H1 (cell line): ENCODE results near the gene EEIG2. TPM values are rescaled to one million over a fixed set of nuclear protein-coding genes. Genes with fewer than 3 reads are reported as not detected.

ENCODE experiments used
- CTCF ChIA-PET: fragments of 300-600 bp; sonication (Branson Sonifier 250); formaldehyde crosslinking; loops from one replicate; lab custom pipeline; 2021; ENCODE audit not compliant: partially characterized antibody; lab: Charles Lee
- POLR2A ChIA-PET: fragments of 300-600 bp; sonication (Branson Sonifier 250); formaldehyde crosslinking; loops from one replicate; lab custom pipeline; 2021; ENCODE audit warnings: inconsistent platforms; ENCODE audit not compliant: partially characterized antibody; lab: Charles Lee
- DNase-seq, 2 experiments: peaks; one replicate each; pipeline versions ENCODE4 v3.0.0 to v3.0.0-alpha.2; 2010 to 2022; ENCODE audit warnings: low spot score in 2 of 2, low read depth in 1 of 2, mixed read lengths in 1 of 2
- FAIRE-seq: peaks from 2 replicates; lab custom pipeline; 2011; peaks lifted over from hg19 to GRCh38; lab: Jason Lieb, UNC
- H2AFZ ChIP-seq: 2 replicates; pipeline ENCODE4 v1.8.1; 2012; ENCODE audit warnings: low read length, inconsistent platforms
- H2AK5ac ChIP-seq: 2 replicates; pipeline ENCODE4 v1.6.1; 2013; ENCODE audit warnings: low read depth, low read length
- H2BK120ac ChIP-seq: replicated peaks from 2 replicates; pipeline ENCODE3; 2013; ENCODE audit warnings: low read depth, low read length, inconsistent platforms
- H2BK12ac ChIP-seq: 2 replicates; pipeline ENCODE4 v1.6.1; 2013; ENCODE audit warnings: low read depth, low read length
- H2BK15ac ChIP-seq: 2 replicates; pipeline ENCODE4 v1.6.1; 2013; ENCODE audit warnings: low read length
- H2BK20ac ChIP-seq: 2 replicates; pipeline ENCODE4 v1.6.1; 2013; ENCODE audit warnings: low read length
- H2BK5ac ChIP-seq: 2 replicates; pipeline ENCODE4 v1.6.1; 2013; ENCODE audit warnings: low read depth, low read length
- H3K14ac ChIP-seq: 2 replicates; pipeline ENCODE4 v1.6.1; 2013; ENCODE audit warnings: inconsistent platforms; ENCODE audit not compliant: insufficient read length
- H3K18ac ChIP-seq: 2 replicates; pipeline ENCODE4 v1.6.1; 2013; ENCODE audit warnings: low read length; ENCODE audit errors: extremely low read depth
- H3K23ac ChIP-seq: 2 replicates; pipeline ENCODE4 v1.6.1; 2013; ENCODE audit warnings: inconsistent platforms; ENCODE audit not compliant: insufficient read length
- H3K23me2 ChIP-seq: 2 replicates; pipeline ENCODE4 v1.6.1; 2013; ENCODE audit warnings: low read depth, low read length
- H3K27ac ChIP-seq: 2 replicates; pipeline ENCODE4 v1.6.1; 2011; ENCODE audit warnings: low read depth, low read length, inconsistent platforms
- H3K27me3 ChIP-seq, 4 experiments: replicated peaks in 1 of 4; 1 replicate in 1 of 4; 2 replicates in 3 of 4; pipeline versions ENCODE4 v1.6.1 to v1.8.1; 2011 to 2013; ENCODE audit warnings: low read length in 3 of 4, mild to moderate bottlenecking in 3 of 4, inconsistent platforms in 2 of 4, mixed read lengths in 2 of 4, moderate library complexity in 1 of 4; ENCODE audit not compliant: control insufficient read depth in 3 of 4, insufficient read depth in 3 of 4; ENCODE audit errors: extremely low read depth in 1 of 4
- H3K36me3 ChIP-seq, 4 experiments: 2 replicates each; pipeline versions ENCODE4 v1.6.1 to v1.8.1; 2011 to 2013; ENCODE audit warnings: mild to moderate bottlenecking in 4 of 4, low read length in 3 of 4, moderate library complexity in 2 of 4, control low read depth in 1 of 4, inconsistent platforms in 1 of 4; ENCODE audit not compliant: insufficient read depth in 4 of 4, control insufficient read depth in 2 of 4
- H3K4ac ChIP-seq: replicated peaks from 2 replicates; pipeline ENCODE3; 2013; ENCODE audit warnings: low read length, low read depth, mixed read lengths, inconsistent platforms; ENCODE audit not compliant: insufficient read length
- H3K4me1 ChIP-seq, 4 experiments: replicated peaks in 1 of 4; 1 replicate in 1 of 4; 2 replicates in 3 of 4; pipeline versions ENCODE4 v1.6.1 to v1.8.1; 2011 to 2013; ENCODE audit warnings: low read length in 3 of 4, inconsistent platforms in 2 of 4, mixed read lengths in 1 of 4; ENCODE audit not compliant: insufficient read depth in 4 of 4, control insufficient read depth in 3 of 4
- H3K4me2 ChIP-seq, 2 experiments: 2 replicates each; pipeline versions ENCODE4 v1.6.1 to v1.8.1; 2011 to 2013; ENCODE audit warnings: low read depth in 2 of 2, low read length in 2 of 2, control low read depth in 1 of 2, inconsistent platforms in 1 of 2, mild to moderate bottlenecking in 1 of 2; ENCODE audit not compliant: insufficient read depth in 1 of 2
- H3K4me3 ChIP-seq, 4 experiments: fragments of 200-600, 300-600 bp in 1 of 4; sonication (generic), shearing (Covaris generic), sonication (Bioruptor Twin) in 1 of 4; 2 replicates each; pipeline versions ENCODE4 v1.5.1 to v1.8.1; 2011 to 2016; ENCODE audit warnings: low read length in 4 of 4, low read depth in 3 of 4, control low read depth in 2 of 4, inconsistent platforms in 2 of 4, mild to moderate bottlenecking in 2 of 4, mixed read lengths in 1 of 4, moderate library complexity in 1 of 4; ENCODE audit not compliant: insufficient read depth in 2 of 4; ENCODE audit errors: extremely low read depth in 1 of 4
- H3K56ac ChIP-seq: replicated peaks from 2 replicates; pipeline ENCODE3; 2013; ENCODE audit warnings: low read depth, mild to moderate bottlenecking, mixed read lengths, low read length, inconsistent platforms; ENCODE audit not compliant: insufficient read length
- H3K79me1 ChIP-seq: 2 replicates; pipeline ENCODE4 v1.6.1; 2013; ENCODE audit warnings: low read depth, low read length, control low read depth
- H3K79me2 ChIP-seq, 2 experiments: 2 replicates each; pipeline versions ENCODE4 v1.6.1 to v1.8.1; 2012 to 2013; ENCODE audit warnings: low read length in 2 of 2, mild to moderate bottlenecking in 2 of 2, inconsistent platforms in 1 of 2; ENCODE audit not compliant: insufficient read depth in 2 of 2, control insufficient read depth in 1 of 2
- H3K9ac ChIP-seq, 4 experiments: replicated peaks in 1 of 4; 1 replicate in 1 of 4; 2 replicates in 3 of 4; pipeline versions ENCODE4 v1.6.1 to v1.8.1; 2011 to 2013; ENCODE audit warnings: low read depth in 3 of 4, low read length in 3 of 4, control low read depth in 2 of 4, mild to moderate bottlenecking in 2 of 4, moderate library complexity in 2 of 4, inconsistent platforms in 1 of 4; ENCODE audit errors: extremely low read depth in 1 of 4
- H3K9me3 ChIP-seq, 2 experiments: 2 replicates each; pipeline versions ENCODE4 v1.6.1 to v1.8.1; 2012 to 2013; ENCODE audit warnings: mild to moderate bottlenecking in 2 of 2, moderate library complexity in 2 of 2, control low read depth in 1 of 2, inconsistent platforms in 1 of 2, low read depth in 1 of 2, low read length in 1 of 2, mixed read lengths in 1 of 2; ENCODE audit not compliant: insufficient read depth in 2 of 2
- H4K20me1 ChIP-seq, 2 experiments: replicated peaks in 1 of 2; 2 replicates each; pipeline versions ENCODE3 to v1.8.1; 2011 to 2013; ENCODE audit warnings: inconsistent platforms in 2 of 2, low read length in 2 of 2, mild to moderate bottlenecking in 1 of 2; ENCODE audit not compliant: insufficient read depth in 2 of 2, control insufficient read depth in 1 of 2
- H4K5ac ChIP-seq: 2 replicates; pipeline ENCODE4 v1.6.1; 2013; ENCODE audit warnings: low read length, low read depth, mixed read lengths, inconsistent platforms; ENCODE audit not compliant: insufficient read length
- H4K8ac ChIP-seq: 2 replicates; pipeline ENCODE4 v1.8.0; 2013; ENCODE audit warnings: mild to moderate bottlenecking, moderate library complexity, low read length, inconsistent platforms; ENCODE audit not compliant: insufficient read depth; ENCODE audit errors: extremely low read depth
- H4K91ac ChIP-seq: replicated peaks from 2 replicates; pipeline ENCODE3; 2013; ENCODE audit warnings: low read length, mixed read lengths, inconsistent platforms; ENCODE audit not compliant: insufficient read length
- KDM5A ChIP-seq: fragments of 200-600 bp; IDR thresholded peaks from 2 replicates; pipeline ENCODE4 v1.7.1; 2012; ENCODE audit warnings: mild to moderate bottlenecking, low read length, inconsistent platforms, mixed read lengths
- MAFK ChIP-seq: IDR thresholded peaks from 2 replicates; pipeline ENCODE4 v1.6.1; 2012; ENCODE audit warnings: low read depth, mild to moderate bottlenecking, improper control_type of control experiment, low read length
- SIRT6 ChIP-seq: IDR thresholded peaks from one replicate; pipeline ENCODE4 v1.7.1; 2012; ENCODE audit warnings: low read length, inconsistent platforms
- WGBS, 2 experiments: shearing (Covaris generic) in 1 of 2; methylation state at CpG; one replicate each; pipeline versions ENCODE4 v1.1.6 to v1.1.7; 2013 to 2015; ENCODE audit warnings: low lambda C conversion rate in 2 of 2, mixed read lengths in 2 of 2, inconsistent platforms in 1 of 2, low coverage in 1 of 2, missing lambda C conversion rate in 1 of 2; ENCODE audit not compliant: insufficient replicate concordance in 2 of 2, insufficient coverage in 1 of 2, insufficient read length in 1 of 2; ENCODE audit errors: extremely low coverage in 1 of 2, missing lambda C conversion rate in 1 of 2; 5-methylcytosine and 5-hydroxymethylcytosine counted together
- polyA plus RNA-seq, 7 experiments: library from polyadenylated mRNA; depleted of rRNA in 3 of 7; stranded (reverse) in 5 of 7; unstranded in 2 of 7; fragments of >200 nt in 5 of 7; fragments of 200-250 nt in 2 of 7; gene quantifications; 1 replicate in 5 of 7; 2 replicates in 1 of 7; 4 replicates in 1 of 7; pipeline versions ENCODE4 v1.2.1 to v1.2.3, GENCODE V29; 2011 to 2013; ENCODE audit warnings: missing spikeins in 2 of 7, mixed read lengths in 2 of 7
- total RNA-seq: library from RNA; stranded (reverse); fragmentation: NEBNext Ultra II Directional; extraction: Animal tissue kit (Norgen Biotek cat#: 25700); gene quantifications from 2 replicates; pipeline ENCODE4 v1.2.1, GENCODE V29; 2021
- TF ChIP-seq, protein P1 (sequence below): IDR thresholded peaks from 2 replicates; pipeline ENCODE4 v1.6.1; 2012; ENCODE audit warnings: inconsistent platforms
- TF ChIP-seq, protein P2 (sequence below): IDR thresholded peaks from 2 replicates; pipeline ENCODE4 v1.6.1; 2011; ENCODE audit warnings: low read length, improper control_type of control experiment

Gene EEIG2
- total and polyA plus RNA-seq, 2 of the 8 experiments (the other 6 are each of a cell fraction or from before 2014, with no cell fraction given): 6.1 to 20.1 TPM

DNA sequence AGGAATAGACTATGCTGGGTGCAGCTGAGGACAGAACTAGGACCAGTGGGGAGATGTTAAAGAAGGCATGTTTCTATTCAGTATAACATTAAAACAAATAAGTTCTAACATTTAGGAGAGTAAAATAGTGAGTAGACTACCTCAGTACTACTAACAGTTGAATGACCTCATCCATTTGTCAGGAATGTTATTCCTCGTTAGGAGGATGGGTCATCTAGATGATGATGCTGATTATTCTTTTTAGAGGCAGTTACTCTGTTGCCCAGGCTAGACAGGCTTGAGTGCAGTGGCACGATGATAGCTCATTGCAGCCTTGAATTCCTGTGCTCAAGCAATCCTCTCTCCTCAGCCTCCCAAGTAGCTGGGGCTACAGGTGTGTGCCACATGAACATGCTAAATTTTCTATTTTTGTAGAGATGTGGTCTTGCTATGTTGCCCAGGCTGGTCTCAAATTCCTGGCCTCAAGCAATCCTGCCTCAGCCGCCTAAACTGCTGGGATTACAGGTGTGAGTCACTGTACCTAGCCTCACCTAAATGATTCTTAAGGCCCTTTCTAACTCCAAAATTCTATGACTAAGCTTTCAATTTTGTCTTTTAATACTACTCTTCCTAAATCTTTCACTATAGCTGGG lies 9.3 kb downstream of the EEIG2 start:
- Histone ChIP-seq H3K18ac (no peak overlapping the region), H2BK5ac (no peak overlapping the region), H3K4me2 (no peak overlapping the region), H3K56ac (no peak overlapping the region), H3K36me3 (no peaks in the 10 kb centered on the region), H4K8ac (no peak overlapping the region), H2BK15ac (no peak overlapping the region), H2AK5ac (no peak overlapping the region), H3K9ac (no peak overlapping the region), H2BK120ac (no peak overlapping the region), H3K23me2 (no peaks in the 10 kb centered on the region; the same call in 1 of the 2 replicates), H4K91ac (no peak overlapping the region), H3K27me3 (no peaks in the 10 kb centered on the region), H3K27ac (no peak overlapping the region), H3K4me1 (no peaks in the 10 kb centered on the region), H3K4ac (no peak overlapping the region), H3K9me3 (no peaks in the 10 kb centered on the region), H4K5ac (no peak overlapping the region), H2AFZ (no peak overlapping the region), H2BK12ac (no peak overlapping the region), H4K20me1 (peaks cover 5 to 7% of the 10 kb centered on the region in 2 experiments), H3K14ac (no peak overlapping the region), H3K4me3 (no peak overlapping the region), H3K23ac (no peak overlapping the region), H2BK20ac (no peak overlapping the region), H3K79me1 (peaks cover 7% of the 10 kb centered on the region), H3K79me2 (peaks cover 0 to 61% of the 10 kb centered on the region in 2 experiments; a peak in 3 of 4 replicates)
- FAIRE-seq (no peak), DNase-seq (no peak)
- ChIA-PET CTCF (interaction anchor here (0.7 to 3.2 kb wide), 10 partner anchors 9 to 258 kb away, joined by 3 to 25 read pairs (median 4); partner anchors contain the start of gene EEIG2), POLR2A (interaction anchor here (0.9 kb wide), 1 partner anchor 92 kb away, joined by 4 read pairs; the partner anchor contains the start of gene HENMT1)
- TF ChIP-seq, protein P1, sequence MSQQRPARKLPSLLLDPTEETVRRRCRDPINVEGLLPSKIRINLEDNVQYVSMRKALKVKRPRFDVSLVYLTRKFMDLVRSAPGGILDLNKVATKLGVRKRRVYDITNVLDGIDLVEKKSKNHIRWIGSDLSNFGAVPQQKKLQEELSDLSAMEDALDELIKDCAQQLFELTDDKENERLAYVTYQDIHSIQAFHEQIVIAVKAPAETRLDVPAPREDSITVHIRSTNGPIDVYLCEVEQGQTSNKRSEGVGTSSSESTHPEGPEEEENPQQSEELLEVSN: no peak
- TF ChIP-seq, protein P2, sequence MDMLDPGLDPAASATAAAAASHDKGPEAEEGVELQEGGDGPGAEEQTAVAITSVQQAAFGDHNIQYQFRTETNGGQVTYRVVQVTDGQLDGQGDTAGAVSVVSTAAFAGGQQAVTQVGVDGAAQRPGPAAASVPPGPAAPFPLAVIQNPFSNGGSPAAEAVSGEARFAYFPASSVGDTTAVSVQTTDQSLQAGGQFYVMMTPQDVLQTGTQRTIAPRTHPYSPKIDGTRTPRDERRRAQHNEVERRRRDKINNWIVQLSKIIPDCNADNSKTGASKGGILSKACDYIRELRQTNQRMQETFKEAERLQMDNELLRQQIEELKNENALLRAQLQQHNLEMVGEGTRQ: no peak
- no peak for TF ChIP-seq SIRT6
- no peak for TF ChIP-seq MAFK
- no peak for TF ChIP-seq KDM5A
- WGBS, 2 experiments: 89% methylated on average over 3 of the region's 3 CpGs; no CpG with 5 or more reads in 1 of the 2 experiments
